GM18498 (cell line): Measurements from ENCODE around the gene KMT2A.
"Not testable (repeated sequence)": the region's sequence is repeated elsewhere in the genome, so short reads cannot be mapped to it uniquely, and the experiment has no call there.

Experiments used
- ATAC-seq: cut with Tn5 transposase; IDR thresholded peaks from one replicate; pipeline ENCODE4 v1.9.1; 2021; ENCODE audit warnings: mild to moderate bottlenecking, moderate library complexity; ENCODE audit not compliant: unreplicated experiment

Gene KMT2A

GRCh38 chr11:118481238-118481637 lies 44.9 kb downstream of the KMT2A start:
- not testable (repeated sequence) for ATAC-seq

- ATAC-seq = no peak
Measured at GRCh38 chr11:118484405-118484804, 48.1 kb downstream of the KMT2A start.

DNA sequence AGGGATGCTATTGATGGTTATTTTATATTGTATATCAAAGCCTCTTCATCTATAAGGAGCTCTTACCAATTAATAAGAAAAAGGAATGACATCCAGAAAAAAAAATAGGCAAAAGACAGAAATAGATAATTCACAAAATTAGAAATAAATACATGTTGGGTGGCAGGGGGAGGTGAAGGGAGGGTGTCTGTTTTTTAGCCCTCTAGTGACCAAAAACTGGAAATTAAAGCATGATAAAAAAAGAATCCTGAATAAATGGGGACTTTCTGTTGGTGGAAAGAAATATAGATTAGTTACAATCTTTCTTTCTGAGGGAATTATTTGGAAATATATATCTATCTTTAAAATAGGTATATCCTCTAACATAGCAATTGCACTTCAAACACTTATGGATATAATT lies 49.0 kb downstream of the KMT2A start:
- ATAC-seq = no peak

- ATAC-seq = no peak
Measured at GRCh38 chr11:118488480-118489109, 52.3 kb downstream of the KMT2A start.

DNA sequence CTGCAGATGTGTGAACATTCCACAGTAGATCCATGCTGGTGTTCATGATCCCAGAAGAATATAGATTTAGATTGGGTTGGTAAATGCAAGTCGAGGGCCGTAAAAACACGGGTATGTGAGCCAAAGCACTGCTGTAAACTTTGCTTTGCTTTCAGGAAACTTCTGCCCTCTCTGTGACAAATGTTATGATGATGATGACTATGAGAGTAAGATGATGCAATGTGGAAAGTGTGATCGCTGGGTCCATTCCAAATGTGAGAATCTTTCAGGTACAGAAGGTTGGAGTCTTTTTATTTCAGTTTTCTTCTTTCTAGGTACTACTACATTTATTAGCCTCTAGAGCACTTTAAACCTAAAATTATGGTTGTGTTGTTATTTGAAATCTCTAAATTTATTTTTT lies 54.7 kb downstream of the KMT2A start:
- ATAC-seq = no peak

GRCh38 chr11:118497831-118498230 lies 61.5 kb downstream of the KMT2A start:
- ATAC-seq = no peak

DNA sequence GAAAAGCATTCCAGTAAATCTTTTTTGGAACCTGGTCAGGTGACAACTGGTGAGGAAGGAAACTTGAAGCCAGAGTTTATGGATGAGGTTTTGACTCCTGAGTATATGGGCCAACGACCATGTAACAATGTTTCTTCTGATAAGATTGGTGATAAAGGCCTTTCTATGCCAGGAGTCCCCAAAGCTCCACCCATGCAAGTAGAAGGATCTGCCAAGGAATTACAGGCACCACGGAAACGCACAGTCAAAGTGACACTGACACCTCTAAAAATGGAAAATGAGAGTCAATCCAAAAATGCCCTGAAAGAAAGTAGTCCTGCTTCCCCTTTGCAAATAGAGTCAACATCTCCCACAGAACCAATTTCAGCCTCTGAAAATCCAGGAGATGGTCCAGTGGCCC lies 66.9 kb downstream of the KMT2A start:
- no peak for ATAC-seq

DNA sequence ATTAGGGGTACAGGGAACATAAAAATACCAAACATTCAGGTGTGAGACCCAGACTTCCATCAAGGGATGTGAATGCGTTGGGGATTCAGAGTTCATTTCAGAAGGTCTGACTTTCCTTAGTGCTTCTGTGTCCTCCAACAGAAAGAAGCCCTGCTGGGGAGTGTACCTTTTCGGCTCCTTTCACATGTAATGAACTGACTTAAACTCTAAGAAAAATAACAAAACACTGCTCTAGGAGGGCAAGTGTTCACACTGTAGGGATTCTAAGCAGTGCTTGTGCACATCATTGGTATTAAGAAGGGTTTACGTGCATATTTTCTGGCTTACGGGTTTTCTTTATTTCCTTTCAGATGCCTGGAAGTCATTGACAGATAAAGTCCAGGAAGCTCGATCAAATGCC lies 75.3 kb downstream of the KMT2A start:
- no peak for ATAC-seq

GRCh38 chr11:118514103-118514502 lies 77.8 kb downstream of the KMT2A start:
- no peak for ATAC-seq

GRCh38 chr11:118519549-118519948 lies 83.3 kb downstream of the KMT2A start:
- no peak for ATAC-seq

GRCh38 chr11:118521892-118522311 lies 85.6 kb downstream of the KMT2A start:
- ATAC-seq = no peak

GRCh38 chr11:118522571-118523072 lies 86.3 kb downstream of the KMT2A start:
- ATAC-seq = no peak

- ATAC-seq = no peak
Measured at GRCh38 chr11:118524356-118524755, 88.1 kb downstream of the KMT2A start.

DNA sequence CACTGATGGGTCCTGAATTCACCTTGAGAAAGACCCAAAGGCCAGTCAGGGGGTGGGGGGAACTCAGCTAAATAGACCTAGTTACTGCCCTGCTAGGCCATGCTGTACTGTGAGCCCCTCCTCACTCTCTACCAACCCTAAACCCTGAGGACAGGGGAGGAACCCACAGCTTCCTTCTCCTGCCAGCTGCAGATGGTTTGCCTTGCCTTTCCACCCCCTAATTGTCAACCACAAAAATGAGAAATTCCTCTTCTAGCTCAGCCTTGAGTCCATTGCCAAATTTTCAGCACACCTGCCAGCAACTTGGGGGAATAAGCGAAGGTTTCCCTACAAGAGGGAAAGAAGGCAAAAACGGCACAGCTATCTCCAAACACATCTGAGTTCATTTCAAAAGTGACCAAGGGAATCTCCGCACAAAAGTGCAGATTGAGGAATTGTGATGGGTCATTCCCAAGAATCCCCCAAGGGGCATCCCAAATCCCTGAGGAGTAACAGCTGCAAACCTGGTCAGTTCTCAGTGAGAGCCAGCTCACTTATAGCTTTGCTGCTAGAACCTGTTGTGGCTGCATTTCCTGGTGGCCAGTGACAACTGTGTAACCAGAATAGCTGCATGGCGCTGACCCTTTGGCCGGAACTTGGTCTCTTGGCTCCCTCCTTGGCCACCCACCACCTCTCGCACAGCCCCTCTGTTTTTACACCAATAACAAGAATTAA lies 88.6 kb downstream of the KMT2A start:
- no peak for ATAC-seq

DNA sequence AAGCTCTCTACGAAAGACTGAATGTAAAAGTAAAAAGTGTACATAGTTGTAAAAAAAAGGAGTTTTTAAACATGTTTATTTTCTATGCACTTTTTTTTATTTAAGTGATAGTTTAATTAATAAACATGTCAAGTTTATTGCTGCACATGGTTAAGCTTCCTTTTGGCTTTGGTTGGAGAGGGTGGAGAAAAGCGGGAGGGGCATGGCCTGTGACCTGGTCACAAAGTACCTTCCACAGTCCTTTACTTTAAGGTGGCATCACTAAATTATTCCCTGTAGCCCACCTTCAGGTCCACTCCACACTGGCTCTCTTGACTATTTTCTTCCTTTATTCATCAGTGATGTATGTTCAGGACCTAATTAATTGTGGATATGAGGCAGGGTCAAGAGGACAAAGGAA lies 90.4 kb downstream of the KMT2A start:
- ATAC-seq = no peak

DNA sequence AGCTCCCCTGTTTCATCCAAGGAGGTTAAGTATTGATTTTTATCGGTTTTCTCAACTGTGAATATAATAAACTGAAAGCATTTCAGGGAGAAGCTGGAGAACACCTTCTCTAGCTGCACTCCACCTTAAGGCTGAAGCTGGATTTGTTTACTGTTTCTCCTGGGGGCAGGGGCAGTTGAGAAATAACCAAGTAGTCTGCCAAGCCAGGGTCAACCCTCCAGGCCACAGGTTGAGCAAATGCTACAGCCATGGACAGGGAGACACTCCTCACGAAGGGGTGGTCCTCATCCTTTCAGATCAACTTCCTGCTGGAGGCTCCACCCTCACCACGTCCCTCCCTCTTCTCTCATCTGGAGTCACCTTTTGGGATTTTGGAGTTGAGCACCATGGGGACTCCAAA lies 90.8 kb downstream of the KMT2A start, which contains the start of gene TTC36:
Gene TTC36 (plus strand): TSS at position 366 of the 400 bp plus-strand sequence. CDS start 21 bp downstream, at position 387.
- no peak for ATAC-seq

- ATAC-seq = no peak
Measured at GRCh38 chr11:118528511-118528910, 92.2 kb downstream of the KMT2A start.

- no peak for ATAC-seq
Measured at GRCh38 chr11:118529584-118530175, 93.4 kb downstream of the KMT2A start.

GRCh38 chr11:118530180-118530682 lies 93.9 kb downstream of the KMT2A start:
- ATAC-seq = no peak

DNA sequence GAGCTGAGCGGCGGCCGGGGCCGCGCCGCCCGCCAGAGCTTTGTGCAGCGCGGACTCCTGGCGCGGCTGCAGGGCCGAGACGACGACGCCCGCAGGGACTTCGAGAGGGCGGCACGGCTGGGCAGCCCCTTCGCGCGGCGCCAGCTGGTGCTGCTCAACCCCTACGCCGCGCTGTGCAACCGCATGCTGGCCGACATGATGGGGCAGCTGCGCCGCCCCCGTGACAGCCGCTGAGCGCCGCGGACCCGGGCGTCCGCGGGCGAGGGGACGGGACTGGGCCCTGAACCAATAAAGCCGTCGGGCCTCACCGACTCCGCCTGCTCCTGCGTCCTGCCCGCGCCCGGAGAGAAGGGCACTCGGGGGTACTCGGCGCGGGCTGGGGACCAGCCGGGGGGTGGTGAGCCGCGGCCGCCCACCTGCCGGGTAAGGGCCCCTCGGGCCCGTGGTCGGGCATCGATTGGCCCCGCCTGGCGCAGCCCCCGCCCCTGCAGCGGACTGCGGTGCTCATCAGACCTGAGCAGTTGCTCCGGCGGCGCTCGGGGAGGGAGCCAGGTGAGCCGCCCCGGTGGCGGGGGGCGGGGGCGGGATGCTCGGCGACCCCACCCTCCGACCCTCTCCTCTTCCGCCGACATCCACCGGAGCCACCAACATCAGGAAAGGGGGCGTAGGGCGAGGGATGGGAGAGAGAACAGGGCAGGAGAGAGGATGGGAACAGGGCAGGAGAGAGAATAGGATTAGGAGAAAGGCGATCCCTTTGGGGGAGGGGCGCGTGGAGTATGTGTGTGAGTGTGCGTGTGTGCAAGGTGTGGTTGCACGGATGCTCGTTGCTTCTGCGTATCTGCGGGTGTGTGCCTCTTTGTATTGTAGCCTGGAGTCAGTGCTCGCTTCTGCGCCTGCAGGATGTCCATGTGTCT lies 94.6 kb downstream of the KMT2A start, which contains the start of gene TMEM25:
Gene TMEM25 (plus strand): TSS at position 510 of the 914 bp plus-strand sequence. CDS start 610 bp downstream, outside the sequence.
- ATAC-seq = peak; percentile 83
